Jurkat, Clone E6-1 (cell line): ENCODE data around the gene ARF4. TPM values are rescaled to one million over a fixed set of nuclear protein-coding genes. Genes with fewer than 3 reads are reported as not detected.
"Not testable (repeated sequence)": the region's sequence is repeated elsewhere in the genome, so short reads cannot be mapped to it uniquely, and the experiment has no call there.

Experiments
- DNase-seq: peaks from one replicate; pipeline ENCODE4 v3.0.0-alpha.2; 2011; ENCODE audit warnings: low read depth, low spot score
- H3K4me3 ChIP-seq: 2 replicates; pipeline ENCODE4 v1.5.1; 2011; ENCODE audit warnings: mild to moderate bottlenecking, low read length, control low read depth, moderate library complexity
- polyA plus RNA-seq: library from polyadenylated mRNA; unstranded; fragments of >200 nt; gene quantifications from one replicate; pipeline ENCODE4 v1.2.1, GENCODE V29; 2012; ENCODE audit warnings: missing spikeins; ENCODE audit not compliant: insufficient read length, insufficient read depth

Gene ARF4
- polyA plus RNA-seq: 96.8 TPM

DNA sequence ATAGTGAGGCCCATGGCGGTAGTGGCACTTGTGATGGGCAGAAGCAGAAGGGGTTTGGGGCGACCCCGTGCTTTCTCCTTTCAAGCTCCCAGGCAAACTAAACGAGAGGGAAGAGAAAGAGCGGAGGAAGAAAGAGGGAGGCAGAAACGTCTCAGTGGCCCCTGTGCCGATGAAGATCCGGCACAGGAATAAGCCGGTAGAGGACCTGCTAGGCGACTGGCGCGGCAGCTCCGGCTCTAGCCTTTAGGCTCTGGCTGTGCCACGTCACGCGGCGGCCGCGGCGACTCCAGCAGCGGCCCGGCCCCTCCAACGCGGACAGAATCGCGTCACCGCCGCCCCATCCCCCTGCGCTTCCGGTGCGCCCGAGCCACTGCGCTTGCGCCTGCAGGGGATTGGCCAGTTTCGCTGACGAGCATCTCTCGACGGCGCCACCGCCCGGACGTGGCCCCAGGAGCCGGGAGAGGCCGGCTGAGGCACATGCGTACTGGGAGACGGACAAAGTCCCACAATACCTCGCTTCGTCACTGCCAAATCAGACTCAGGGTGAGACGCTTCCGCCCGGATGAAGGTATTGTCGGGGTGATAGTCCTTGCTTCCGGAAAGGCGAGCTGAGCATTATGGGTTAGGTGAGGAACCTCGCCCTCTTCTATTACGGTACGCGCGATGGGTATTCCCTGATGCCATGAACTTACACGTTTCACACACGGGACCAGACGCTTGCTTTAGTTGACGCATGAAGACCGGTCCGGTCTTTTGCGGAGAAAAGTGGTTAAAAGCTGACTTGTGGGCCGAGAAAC lies at the start of gene ARF4:
ARF4 (minus strand) TSS at position 218 of the 797 bp plus-strand sequence; CDS start at position 14, 204 bp downstream.
- H3K4me3 ChIP-seq: peak within 1 kb of the TSS; percentile 99
- peak; percentile 99 for DNase-seq

DNA sequence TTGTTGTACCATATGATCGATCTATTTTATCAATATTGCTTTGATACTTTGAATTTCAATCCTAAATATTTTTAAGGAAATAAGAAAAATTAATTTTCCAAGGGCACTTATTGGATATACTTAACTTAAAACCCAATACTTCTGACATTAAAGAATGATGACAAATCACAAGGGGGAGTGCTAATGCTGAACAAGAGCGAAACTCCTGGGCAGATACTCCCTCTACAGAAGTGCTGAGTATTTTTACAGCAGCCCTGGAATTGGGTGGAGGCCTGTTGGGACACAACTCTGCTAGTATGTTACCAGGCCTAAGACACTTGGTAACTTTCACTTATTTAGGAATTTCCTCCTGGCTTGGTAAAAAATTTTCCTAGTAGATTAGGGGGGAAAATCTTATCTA lies 49.6 kb upstream of the ARF4 start:
- no peak overlapping the region for H3K4me3 ChIP-seq
- peak; percentile 8 for DNase-seq

DNA sequence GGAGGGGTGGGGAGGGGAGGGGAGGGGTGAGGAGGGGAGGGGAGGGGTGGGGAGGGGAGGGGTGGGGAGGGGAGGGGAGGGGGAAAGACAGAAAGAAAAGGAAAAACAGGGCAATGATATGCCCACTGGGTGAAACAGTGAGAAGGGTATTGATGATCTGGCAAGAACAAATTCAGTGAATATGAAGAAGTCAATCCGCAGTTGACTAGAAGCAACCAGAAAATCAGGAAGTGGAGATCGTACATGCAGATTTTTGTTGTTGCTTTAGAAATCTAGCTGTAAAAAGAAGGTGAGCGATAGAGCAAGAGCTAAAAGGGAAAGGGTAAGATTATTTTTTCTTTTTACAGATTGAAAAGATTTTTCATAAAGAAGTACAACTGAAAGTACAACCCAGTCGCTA lies 47.6 kb upstream of the ARF4 start:
- no peak overlapping the region for H3K4me3 ChIP-seq
- DNase-seq: no peak

DNA sequence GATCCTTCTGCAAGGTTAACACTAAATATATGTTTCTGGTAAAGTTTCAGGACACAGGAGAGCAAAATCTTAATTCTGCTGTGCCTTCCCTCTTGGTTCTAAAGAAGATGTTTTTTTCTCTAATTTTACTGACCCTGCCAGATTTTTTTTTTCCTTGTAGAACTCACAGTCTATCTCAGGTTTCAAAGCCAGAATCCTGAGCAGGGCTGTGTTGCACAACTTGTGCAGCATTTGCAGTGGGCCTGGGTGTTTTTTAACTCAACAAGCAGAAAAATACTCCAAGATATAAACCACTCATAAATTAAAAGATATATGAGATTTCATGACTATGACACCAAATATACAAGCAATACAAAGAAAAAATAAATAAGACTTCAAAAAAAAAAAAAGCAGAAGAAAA lies 40.2 kb upstream of the ARF4 start:
- H3K4me3 ChIP-seq: no peak overlapping the region
- DNase-seq: no peak

DNA sequence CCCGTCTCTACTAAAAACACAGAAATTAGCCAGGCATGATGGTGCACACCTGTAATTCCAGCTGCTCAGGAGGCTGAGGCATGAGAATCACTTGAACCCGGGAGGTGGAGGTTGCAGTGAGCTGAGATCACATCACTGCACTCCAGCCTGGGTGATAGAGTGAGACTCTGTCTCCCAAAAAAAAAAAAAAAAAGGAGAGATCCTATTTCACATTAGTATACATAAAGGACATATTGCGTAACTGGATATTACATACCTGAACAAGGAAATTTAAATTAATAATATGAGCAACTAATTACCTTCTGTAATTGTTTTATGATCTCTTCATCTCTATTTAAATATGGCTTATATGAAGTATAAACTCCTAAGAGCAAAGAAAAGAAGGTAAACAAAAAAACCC lies 37.1 kb upstream of the ARF4 start:
- not testable (repeated sequence) for DNase-seq

DNA sequence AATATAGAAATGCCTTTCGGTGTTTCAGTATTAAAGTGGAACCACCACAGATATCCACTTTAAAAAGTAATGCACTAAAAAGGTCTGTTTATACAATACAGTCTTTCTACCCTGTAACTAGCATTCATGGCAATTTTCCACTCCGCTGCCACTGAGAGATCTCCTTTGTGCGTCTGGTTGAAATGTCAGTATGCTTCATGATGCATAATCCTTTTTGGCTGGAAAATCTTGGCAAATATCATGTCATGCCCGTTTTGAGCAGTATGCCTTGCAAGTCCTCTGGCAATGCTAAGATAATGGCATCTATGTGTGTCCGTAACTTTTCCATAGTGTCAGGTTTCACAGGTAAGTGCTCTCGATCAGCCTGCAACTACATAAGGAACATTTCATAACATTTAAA lies 30.8 kb upstream of the ARF4 start:
- DNase-seq: no peak
- no peak overlapping the region for H3K4me3 ChIP-seq

More for the DNA sequence above, 37.1 kb upstream of the ARF4 start:
- not testable (repeated sequence) for H3K4me3 ChIP-seq

DNA sequence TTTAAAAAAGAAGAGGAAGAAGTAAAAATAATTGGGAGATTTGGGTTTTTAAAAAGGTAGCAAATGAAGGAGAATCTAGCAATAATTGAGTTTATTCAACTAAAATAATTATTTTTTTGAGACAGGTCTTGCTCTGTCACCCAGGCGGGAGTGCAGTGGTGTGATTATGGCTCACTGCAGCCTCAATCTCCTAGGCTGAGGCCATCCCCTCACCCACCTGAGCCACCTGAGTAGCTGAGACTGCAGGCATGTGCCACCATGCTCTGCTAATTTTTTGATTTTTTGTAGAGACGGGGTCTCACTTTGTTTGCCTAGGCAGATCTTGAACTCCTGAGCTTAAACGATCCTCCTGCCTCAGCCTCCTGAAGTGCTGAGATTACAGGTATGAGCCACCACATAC lies 27.7 kb upstream of the ARF4 start:
- no peak overlapping the region for H3K4me3 ChIP-seq
- no peak for DNase-seq

DNA sequence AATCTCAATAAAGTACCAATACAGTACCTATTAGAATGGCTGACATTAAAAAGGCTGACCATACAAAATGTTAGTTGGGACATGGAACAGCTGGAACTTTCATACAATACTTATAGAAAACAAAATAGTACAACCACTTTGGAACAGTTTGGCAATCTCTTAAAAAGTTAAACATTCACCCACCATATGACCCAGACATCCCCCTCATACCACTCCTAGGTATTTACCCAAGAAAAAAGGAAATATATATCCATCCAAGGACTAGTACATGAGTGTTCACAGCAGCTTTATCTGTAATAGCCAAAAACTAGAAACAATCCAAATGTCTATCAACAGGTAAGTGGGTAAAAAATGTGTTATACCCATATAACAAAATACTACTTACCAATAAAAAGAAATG lies 25.2 kb upstream of the ARF4 start:
- no peak overlapping the region for H3K4me3 ChIP-seq
- DNase-seq: no peak

DNA sequence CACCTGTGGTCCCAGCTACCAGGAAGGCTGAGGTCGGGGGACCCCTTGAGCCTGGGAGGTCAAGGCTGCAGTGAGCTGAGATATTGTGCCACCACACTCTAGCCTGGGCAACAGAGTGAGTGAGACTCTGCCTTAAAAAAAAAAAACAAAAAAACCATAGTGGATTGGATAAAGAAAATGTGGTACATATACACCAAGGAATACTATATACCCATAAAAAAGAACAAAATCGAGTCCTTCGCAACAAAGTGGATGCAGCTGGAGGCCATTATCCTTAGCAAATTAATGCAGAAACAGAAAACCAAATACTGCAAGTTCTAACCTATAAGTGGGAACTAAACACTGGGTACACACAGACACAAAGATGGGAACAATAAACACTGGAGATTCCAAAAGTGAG lies 20.6 kb upstream of the ARF4 start:
- DNase-seq: no peak
- H3K4me3 ChIP-seq: no peak overlapping the region

DNA sequence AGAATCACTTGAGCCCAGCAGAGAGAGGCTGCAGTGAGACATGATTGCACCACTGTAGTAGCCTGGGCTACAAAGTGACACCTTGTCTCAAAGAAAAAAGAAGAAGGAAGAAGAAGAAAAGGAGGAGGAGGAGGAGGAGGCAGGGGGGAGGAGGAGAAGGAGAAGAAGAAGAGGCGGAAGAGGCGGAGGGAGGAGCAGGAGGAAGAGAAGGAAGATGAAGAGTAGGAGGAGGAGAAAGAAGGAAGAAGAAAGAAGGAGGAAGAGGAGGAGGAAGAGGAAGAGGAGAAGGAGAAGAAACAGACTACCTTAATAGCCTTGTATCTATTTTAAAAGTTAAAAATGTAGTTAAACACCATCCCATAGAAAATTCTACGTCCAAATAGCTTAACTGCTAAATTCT lies 19.1 kb upstream of the ARF4 start:
- no peak for DNase-seq
- no peak overlapping the region for H3K4me3 ChIP-seq

DNA sequence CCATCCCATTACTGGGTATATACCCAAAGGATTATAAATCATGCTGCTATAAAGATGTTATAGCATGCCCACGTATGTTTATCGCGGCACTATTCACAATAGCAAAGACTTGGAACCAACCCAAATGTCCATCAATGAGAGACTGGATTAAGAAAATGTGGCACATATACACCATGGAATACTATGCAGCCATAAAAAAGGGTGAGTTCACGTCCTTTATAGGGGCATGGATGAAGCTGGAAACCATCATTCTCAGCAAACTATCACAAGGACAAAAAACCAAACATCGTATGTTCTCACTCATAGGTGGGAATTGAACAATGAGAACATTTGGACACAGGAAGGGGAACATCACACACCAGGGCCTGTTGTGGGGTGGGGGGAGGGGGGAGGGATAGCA lies 14.7 kb upstream of the ARF4 start:
- H3K4me3 ChIP-seq: not testable (repeated sequence)

DNA sequence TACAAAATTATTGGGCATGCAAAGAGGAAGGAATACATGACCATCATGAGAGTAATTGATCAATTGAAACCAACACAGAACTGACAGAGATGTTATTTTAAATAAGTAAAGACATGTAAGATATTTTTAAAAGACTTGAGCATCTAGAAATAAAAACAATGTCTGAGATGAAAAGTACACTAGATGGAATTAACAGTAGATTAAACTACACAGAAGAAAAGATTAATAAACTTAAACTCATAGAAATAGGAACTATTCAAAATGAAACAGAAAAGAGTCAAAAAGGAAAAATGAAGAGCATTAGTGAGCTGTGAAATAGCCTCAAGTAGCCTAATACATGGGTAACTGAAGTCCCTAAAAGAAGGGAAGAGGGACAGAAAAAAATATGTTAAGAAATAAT lies 8.5 kb upstream of the ARF4 start:
- H3K4me3 ChIP-seq: no peak overlapping the region
- DNase-seq: no peak

More for the DNA sequence above, 14.7 kb upstream of the ARF4 start:
- not testable (repeated sequence) for DNase-seq

DNA sequence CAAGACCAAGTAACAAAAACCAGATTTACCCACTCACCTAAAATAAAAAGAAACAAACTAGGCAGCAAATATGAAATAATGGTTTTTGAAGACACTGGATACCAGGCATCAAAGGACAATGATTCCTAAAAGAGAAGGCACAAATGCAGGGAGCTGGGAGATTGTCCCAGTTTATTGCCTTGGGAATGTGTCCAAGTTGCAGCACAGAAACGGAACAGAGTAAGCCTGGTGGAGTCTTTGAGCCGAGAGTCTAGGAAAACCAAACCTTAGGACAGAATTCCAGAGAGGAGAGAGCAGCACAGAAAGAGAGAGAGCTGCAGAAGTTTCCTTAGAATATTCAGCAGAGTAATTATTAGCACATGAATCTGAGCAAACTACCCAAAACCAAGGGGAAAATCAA lies 7.8 kb upstream of the ARF4 start:
- no peak for DNase-seq
- H3K4me3 ChIP-seq: no peak overlapping the region

DNA sequence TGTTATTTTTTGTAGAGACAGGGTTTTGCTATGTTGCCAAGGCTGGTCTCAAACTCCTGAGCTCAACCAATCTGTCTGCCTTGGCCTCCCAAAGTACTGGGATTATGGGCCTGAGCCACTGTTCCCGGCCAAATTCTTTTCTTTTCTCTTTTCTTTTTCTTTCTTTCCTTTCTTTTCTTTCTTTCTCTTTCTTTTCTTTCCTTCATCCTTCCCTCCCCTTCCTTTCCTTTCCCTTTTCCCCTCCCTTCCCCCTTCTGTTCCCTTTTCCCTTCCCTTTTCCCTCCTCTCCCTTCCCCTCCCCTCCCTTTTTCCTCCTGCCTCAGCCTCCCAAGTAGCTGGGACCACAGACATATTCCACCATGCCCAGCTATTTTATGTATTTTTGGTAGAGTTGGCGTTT lies 3.1 kb upstream of the ARF4 start:
- H3K4me3 ChIP-seq: no peak overlapping the region
- DNase-seq: no peak

DNA sequence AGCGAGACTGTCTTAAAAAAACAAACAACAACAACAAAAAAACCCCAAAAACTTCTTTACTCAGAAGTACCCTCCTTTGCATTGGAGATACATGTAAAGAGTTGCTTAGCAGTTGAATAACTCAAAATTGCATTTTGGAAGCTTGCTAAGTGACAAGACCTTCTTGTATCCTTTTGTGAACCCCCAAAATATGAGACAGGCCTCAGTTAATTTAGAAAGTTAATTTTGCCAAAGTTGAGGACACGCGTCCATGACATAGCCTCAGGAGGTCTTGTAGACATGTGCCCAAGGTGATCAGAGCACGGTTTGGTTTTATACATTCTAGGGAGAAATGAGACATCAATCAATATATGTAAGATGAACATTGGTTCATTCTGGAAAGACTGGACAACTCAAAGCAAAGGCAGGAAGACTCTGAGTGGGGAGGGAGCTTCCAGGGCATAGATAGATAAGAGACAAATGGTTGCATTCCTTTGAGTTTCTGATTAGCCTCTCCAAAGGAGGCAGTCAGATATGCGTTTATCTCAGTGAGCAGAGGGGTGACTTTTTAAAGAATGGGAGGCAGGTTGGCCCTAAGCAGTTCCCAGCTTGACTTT lies 1.7 kb upstream of the ARF4 start:
- H3K4me3 ChIP-seq: peak overlapping the region; percentile 84
- DNase-seq: no peak

DNA sequence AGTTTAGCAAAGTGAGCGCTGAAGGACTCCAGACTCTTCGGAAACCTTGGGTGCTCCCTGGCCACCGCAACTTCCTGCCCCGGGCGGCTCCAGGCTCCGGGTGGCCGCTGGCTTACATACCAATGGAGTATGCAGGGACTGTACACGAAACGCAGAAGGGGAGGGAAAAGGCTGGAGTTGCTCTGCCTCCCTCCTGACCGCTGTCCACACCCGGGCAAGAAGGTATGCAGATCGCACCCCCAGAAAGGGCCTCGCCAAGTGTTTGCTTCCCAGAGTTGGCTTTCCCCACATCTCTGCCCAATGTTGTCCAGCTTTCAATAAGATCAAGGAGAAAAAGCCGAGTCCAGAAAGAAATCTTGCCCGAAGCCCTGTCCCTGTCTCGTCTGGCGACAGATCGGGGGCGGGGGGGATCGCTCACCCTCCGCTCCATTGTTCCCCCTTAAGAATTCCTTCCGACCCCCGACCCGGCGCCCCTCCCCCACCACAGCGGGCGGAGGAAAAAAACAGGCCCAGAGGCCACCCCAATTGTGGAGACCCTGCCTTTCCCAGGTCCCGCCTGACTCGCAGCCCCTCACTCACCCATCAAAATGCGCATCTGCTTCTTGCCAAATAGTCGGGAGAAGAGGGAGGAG lies 533 bp downstream of the ARF4 start:
- peak overlapping the region; percentile 99 for H3K4me3 ChIP-seq

DNA sequence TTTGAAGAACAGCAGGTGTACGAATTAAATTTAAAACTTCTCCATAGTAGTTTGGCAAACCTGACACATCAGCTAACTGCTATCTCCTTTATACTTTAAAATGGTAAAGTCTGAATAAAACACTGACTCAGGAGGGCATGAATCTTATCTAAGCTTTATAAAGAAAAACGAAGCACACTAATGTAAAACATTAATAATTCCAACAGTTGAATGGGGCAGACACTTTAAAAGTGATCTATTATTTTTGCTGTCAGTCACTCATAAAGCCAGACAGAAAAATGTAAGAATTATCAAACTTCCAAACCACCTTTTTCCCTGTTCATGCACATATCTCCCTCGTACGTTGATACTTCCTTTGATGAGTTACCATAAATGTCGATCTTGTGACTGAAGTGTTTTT lies 2.6 kb downstream of the ARF4 start:
- no peak overlapping the region for H3K4me3 ChIP-seq
- DNase-seq: no peak

More for the DNA sequence above, 533 bp downstream of the ARF4 start:
- DNase-seq: peak; percentile 17

DNA sequence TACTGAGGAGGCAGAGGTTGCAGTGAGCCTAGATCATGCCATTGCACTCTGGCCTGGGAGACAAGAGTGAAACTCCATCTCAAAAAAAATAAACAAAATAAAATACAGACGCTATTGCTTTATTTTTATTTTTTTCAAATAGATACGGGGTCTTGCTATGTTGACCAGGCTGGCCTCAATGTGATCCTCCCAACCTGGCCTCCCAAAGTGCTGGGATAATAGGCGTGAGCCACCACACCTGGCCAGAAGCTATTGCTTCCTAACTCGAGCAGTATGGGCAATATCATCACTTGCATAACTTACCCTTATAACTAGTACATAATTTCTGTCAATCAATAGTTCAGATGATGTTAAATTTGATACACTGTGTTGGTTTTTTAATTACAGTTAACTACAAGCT lies 3.0 kb downstream of the ARF4 start:
- DNase-seq: no peak
- H3K4me3 ChIP-seq: no peak overlapping the region

DNA sequence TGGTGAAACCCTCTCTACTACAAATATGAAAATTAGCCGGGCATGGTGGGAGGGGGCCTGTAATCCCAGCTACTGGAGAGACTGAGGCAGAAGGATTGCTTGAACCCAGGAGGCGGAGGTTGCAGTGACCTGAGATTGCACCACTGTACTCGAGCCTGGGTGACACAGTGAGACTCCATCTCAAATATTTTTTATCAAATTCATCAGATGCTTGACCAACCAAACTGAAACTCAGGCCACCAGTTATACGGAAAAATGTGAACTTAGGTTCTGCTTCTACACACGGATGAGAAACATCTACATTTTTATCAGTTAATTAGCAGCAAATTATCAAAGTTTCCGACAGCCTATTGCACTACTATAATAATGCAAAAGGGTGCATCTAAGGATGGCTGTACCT lies 4.8 kb downstream of the ARF4 start:
- no peak for DNase-seq
- H3K4me3 ChIP-seq: no peak overlapping the region

DNA sequence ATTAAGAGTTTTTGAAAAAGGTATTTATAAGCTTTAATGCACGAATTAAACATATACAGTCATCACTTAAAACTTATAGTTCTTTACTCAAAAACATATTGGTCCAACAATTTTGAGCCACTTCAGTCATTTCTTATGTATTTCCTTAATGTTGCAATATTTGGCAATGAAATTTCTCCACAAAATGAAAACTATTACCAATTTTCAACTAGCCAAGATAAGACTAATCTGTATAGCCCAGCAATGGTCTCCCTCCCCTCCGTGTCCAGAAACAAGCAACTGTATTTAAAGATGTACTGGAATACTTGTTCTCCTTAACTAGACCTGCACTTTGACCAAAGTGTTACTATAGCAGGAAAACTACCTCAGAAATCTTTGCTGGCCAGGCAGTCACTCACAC lies 9.2 kb downstream of the ARF4 start:
- H3K4me3 ChIP-seq: no peak overlapping the region
- DNase-seq: no peak
